IPS DF 19.7 (cell line): ENCODE results near the gene ACE2.
"Not testable (repeated sequence)": the region's sequence is repeated elsewhere in the genome, so short reads cannot be mapped to it uniquely, and the experiment has no call there.

Experiments used
- DNase-seq: peaks from one replicate; pipeline ENCODE4 v3.0.0-alpha.2; 2013; ENCODE audit warnings: low read depth, low spot score

ACE2 gene

DNA sequence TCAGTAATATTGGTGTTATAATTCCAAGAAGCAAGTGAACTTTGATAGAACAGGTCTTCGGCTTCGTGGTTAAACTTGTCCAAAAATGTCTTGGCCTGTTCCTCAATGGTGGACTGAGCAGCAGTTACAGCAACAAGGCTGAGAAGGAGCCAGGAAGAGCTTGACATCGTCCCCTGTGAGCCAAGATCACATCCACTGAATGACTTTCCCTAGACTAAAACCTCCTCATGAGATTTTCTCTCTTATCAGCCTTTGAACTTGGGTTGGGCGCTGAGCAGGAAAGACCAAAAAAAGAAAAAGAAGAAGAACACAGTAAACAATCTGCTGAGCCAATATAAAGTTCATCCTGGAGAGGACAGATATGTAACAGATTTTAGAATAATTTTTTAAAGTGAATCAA lies at the start of gene ACE2:
ACE2 (minus strand) TSS at position 216 of the 400 bp plus-strand sequence; CDS start at position 167, 49 bp downstream.
- no peak for DNase-seq

DNA sequence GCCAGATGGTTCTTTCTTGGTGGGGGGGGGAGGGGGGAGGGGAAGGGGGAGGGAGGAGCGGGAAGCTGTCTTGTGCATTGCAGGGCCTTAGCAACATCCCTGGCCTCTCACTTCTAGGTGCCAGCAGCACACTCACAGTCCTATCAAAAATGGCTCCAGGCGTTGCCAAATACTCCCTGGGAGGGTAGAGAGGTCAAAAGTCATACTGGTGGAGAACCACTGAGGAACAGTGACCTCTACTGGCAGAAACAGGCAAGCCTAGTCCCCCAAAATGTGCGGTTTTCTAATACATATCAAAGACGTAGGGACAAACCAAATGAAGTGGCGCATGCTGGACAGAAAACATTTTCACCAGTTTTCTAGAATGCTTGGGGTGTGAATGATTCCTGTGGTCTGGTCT lies 46.8 kb upstream of the ACE2 start:
- not testable (repeated sequence) for DNase-seq

DNA sequence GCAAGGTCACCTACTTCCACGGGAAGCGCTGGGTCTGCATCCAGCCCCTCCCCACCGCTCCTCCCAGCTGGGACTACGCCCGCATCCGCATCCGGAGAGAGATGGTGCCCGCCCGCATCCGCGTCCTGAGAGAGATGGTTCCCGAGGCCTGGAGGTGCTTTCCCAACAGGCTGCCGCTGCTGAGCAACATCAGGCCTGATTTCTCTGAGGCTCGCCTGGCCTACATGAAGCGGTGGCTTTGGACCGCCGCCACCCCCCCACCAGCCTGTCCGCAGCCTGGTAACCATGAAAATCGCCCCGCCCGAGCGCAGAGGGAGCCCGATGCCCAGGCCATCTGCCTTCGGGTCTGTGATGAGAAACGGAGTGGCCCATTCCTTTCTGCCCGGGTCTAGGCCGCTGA lies 45.8 kb upstream of the ACE2 start:
- no peak for DNase-seq

DNA sequence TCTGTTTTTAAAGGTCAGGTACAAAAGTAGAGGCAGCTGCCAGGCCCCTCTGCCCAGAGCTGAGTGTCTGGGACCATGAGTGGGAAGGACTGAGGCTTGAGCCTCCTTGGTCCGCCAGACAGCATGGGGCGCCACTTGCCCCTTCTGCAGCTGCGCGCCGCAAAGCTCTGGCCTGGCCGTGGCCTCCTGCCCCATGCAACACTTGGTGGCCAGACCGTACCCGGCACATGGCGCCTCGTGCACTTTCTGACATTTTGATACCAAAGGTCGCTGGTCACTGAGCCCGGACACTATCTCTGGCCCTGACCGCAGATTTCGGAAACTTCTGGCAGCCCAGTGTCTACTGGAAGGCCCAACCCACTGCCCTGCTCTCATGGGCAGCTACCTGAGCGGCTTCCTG lies 45.3 kb upstream of the ACE2 start:
- no peak for DNase-seq

- no peak for DNase-seq
Observed at GRCh38 chrX:15645266-15645665, 44.5 kb upstream of the ACE2 start.

GRCh38 chrX:15644560-15644872 lies 43.8 kb upstream of the ACE2 start:
- DNase-seq = no peak

DNA sequence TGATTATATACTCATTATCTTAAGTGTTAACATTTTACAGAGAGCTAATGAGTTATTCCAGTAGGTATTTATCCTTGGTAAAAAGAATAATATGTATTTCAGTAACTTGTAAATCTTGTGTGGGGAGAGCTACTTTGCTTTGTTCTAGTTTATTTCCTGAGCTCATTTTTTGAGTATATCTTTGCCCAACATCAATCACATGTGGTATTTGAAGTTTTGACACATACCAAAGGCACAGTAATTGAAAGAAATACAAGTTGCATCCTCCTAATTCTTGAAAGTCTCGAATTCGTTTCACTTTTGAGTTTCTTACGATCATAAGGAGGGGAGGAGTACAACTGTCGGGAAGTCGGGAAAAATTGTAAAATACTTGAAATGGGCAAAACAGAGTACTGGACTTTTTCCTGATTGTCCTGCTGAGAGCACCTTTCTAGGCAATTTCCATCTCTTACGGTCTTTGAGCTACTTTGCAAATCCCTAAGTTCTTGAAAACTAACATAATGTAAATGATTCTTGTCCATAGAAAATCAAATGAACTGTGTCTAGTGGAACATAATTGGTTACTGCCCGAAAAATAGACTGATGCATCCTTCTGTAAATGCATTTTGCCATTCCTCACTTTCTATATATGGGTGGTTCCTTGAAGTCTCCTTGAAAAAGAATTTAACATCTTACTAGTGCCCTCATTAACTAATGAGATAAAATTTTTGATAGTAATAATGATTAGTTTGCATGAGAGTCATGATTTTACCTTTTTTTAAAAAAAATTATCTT lies 43.2 kb upstream of the ACE2 start:
- DNase-seq = no peak

GRCh38 chrX:15631637-15632036 lies 30.9 kb upstream of the ACE2 start:
- no peak for DNase-seq

- no peak for DNase-seq
Observed at GRCh38 chrX:15623054-15623453, 22.3 kb upstream of the ACE2 start.

- DNase-seq = peak; percentile 2
Observed at GRCh38 chrX:15619053-15619755, 18.4 kb upstream of the ACE2 start.

GRCh38 chrX:15617111-15617510 lies 16.4 kb upstream of the ACE2 start:
- DNase-seq = no peak

DNA sequence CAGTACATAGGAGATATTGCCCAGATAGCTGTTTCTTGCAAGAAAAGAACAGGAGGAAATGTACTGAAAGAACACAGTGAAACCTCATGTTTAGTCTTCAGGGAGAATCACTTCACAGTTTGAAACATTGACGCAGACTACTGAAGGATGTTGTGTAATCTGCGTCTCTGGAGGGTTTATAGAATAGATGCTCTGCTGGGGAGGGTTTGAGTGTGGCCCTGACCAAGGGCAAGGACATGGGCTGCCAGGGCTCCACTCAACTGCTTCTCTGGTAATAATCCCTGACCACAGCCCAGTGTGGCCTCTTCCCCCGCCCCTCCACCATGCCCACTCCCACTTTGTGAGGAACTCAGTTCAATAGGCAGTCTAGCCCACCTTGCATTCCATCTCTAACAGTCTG lies 15.8 kb upstream of the ACE2 start:
- no peak for DNase-seq

DNA sequence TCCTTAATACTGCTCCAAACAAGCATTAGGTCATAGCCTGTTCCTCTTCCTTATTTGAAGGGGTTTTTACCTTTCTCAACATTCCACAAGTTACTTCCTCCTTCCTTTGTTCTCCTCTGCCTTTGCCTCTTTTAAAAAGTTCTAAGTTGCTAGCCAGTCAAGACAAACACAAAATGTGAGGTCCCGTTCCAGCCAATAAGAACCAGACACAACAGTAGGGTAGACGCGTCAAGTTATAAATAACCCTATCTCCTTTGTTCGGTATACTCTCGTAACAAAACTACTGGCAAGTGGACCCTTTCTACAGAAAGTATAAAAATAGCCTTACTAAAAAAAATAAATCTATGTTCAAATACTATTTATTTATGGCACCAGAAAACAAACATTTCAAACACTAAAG lies 6.3 kb upstream of the ACE2 start:
- DNase-seq = no peak

GRCh38 chrX:15606136-15606535 lies 5.4 kb upstream of the ACE2 start:
- DNase-seq = no peak

DNA sequence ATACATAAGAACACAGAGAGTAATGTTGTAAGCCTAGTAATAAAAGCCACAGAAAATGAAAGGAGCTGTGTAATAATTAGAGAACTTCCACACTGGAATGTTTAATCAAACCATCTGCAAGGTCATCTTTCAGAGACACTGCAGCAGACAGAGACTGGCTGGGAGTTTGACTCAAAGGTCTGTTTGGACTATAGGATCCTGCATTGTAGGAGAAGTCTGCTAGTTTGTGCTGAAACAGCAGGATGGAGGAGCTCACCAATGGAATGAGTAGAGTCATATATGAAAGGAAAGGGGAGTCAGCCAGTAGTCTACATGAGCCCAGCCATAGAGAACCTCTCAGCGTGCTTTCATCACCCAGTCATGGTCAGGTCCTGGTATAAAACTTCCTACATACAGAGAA lies 4.5 kb upstream of the ACE2 start:
- DNase-seq = no peak

- no peak for DNase-seq
Observed at GRCh38 chrX:15602761-15603160, 2.0 kb upstream of the ACE2 start.

DNA sequence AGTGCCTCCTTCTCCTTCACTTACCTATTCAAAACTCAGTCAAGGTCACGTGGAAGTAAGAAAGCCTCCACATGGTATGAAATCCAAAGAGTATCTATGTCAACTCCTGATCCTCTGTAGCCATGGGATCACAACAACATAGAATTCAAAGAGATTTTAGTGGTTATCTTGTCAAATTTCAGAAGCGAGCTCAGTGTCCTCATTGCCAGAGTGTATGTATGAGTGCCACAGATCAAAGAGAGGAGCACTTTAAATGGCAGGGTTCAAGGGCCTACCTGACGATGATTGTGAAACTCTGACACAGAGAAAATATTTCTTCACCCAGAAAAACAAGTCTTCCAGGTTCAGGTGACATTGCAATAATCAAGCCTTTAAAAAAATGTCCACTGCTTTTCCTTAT lies 1.2 kb upstream of the ACE2 start:
- no peak for DNase-seq

- no peak for DNase-seq
Observed at GRCh38 chrX:15600049-15600448, 711 bp downstream of the ACE2 start.

DNA sequence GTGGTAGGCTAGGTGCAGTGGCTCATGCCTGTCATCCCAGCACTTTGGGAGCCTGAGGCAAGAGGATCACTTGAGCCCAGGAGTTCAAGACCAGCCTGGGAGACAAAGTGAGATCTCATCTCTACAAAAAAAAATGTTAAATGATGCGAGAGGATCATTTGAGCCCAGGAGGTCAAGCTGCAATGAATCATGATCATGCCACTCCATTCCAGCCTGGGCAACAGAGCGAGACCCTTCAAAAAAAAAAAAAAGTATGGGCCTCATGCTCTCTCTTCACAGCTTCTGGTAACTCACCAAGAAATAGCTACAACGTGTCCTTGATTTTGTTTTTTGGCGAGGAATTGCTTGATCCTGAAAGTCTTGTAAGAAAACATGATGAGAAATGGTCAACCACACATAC lies 1.3 kb downstream of the ACE2 start:
- DNase-seq = no peak

DNA sequence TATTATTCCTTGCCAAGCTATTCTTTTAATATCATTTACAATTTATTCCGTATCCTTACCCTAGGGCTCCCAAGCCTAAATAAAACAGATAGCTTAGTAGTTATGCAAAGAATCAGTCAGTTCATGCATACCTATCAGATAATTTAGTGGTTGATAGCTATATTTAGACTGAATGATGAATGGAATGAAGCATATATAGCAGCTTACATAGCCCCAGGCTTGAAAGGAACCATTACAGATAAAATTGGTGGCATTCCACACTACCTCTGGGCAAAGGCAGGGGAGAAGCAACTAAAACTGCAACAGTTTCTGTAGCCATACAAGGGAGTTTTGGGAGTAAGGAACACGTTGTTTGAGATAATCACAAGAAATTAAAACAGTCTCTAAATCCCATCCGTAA lies 2.7 kb downstream of the ACE2 start:
- no peak for DNase-seq

GRCh38 chrX:15594371-15594770 lies 6.4 kb downstream of the ACE2 start:
- DNase-seq = no peak

DNA sequence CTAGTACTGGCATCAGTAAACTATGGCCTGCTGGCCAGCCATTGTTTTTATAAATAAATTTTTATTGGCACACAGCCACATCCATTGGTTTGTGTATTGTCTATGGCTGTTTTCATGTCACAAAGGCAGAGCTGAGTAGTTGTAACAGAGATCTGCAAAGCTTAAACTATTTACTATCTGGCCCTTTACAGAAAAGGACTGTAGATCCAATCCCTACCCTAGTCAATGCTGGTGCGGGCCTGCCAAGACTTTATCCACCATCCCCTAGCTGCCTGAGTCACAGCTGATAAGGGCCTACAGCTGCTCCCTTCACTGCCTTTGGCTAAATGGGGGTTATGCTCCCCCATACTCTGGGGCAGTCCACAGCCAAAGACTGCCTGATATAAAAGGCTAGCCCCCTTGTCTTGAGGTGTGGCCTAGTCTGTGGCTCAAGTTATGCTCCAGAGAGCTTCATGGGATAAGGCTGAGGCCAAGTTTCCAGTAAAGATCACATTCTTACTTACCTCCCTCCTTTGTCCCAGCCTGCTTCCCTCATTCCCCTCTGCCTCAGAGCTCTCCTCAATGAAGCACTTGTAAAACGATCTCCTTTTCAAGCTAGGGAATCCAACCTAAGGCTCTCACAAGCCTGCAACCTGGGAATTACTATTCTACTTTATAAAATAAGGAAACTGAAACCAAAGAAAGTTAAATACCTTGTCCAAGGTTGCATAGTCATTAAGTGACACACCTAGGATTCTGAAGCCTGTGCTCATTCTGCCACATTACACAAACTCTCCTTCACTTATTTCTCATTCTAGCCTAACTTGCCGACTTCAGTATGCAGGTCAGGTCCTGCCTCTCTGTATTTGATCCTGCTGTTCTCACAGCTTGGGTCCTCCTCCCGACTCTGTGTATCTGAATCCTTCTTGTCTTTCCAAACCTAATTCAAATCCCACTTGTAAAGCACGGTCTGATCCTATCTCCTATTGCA lies 20.7 kb downstream of the ACE2 start:
- no peak for DNase-seq
